CD4-positive, alpha-beta memory T cell (primary cell): ENCODE data around the gene RBM26. TPM values are rescaled to one million over a fixed set of nuclear protein-coding genes. Genes with fewer than 3 reads are reported as not detected.

ENCODE experiments used
- CTCF ChIA-PET: fragments of 350-600 bp; sonication (Branson Sonifier 250); formaldehyde crosslinking; loops from one replicate; lab custom pipeline; 2021; ENCODE audit warnings: inconsistent platforms; ENCODE audit not compliant: partially characterized antibody; lab: Charles Lee
- POLR2A ChIA-PET: fragments of 350-600 bp; sonication (Branson Sonifier 250); formaldehyde crosslinking; loops from one replicate; lab custom pipeline; 2021; ENCODE audit not compliant: partially characterized antibody; lab: Charles Lee
- DNase-seq, 5 donors: peaks; one replicate each; pipeline versions ENCODE4 v3.0.0 to v3.0.0-alpha.2; 2020 to 2022; ENCODE audit warnings: mixed read lengths in 1 of 5
- H3K27ac ChIP-seq: one replicate; pipeline ENCODE4 v1.7.0; 2013; ENCODE audit warnings: low read depth, low read length
- H3K27me3 ChIP-seq: 2 replicates; pipeline ENCODE4 v1.7.0; 2013; ENCODE audit warnings: mild to moderate bottlenecking, low read length, moderate library complexity; ENCODE audit not compliant: insufficient read depth
- H3K36me3 ChIP-seq: 2 replicates; pipeline ENCODE4 v1.7.0; 2013; ENCODE audit warnings: mild to moderate bottlenecking, low read length, moderate library complexity; ENCODE audit not compliant: insufficient read depth
- H3K4me1 ChIP-seq: 2 replicates; pipeline ENCODE4 v1.7.0; 2013; ENCODE audit warnings: mild to moderate bottlenecking, low read length, moderate library complexity; ENCODE audit not compliant: insufficient read depth
- H3K4me3 ChIP-seq, 2 donors: one replicate each; pipeline ENCODE4 v1.7.0; 2013; ENCODE audit warnings: low read length in 2 of 2, mild to moderate bottlenecking in 1 of 2
- H3K9me3 ChIP-seq, 2 donors: one replicate each; pipeline ENCODE4 v1.7.0; 2013; ENCODE audit warnings: low read length in 2 of 2, control low read depth in 1 of 2; ENCODE audit not compliant: control insufficient read depth in 1 of 2
- H3K27ac Mint-ChIP-seq, 7 donors: one replicate each; pipeline ENCODE4 v1.8.0; 2020 to 2021; ENCODE audit warnings: mixed read lengths in 7 of 7, mild to moderate bottlenecking in 6 of 7, inconsistent platforms in 3 of 7, moderate library complexity in 3 of 7
- H3K27me3 Mint-ChIP-seq, 2 donors: one replicate each; pipeline ENCODE4 v1.8.0; 2020 to 2021; ENCODE audit warnings: mixed read lengths in 2 of 2
- H3K36me3 Mint-ChIP-seq, 2 donors: one replicate each; pipeline ENCODE4 v1.8.0; 2020 to 2021; ENCODE audit warnings: mixed read lengths in 2 of 2, inconsistent platforms in 1 of 2, mild to moderate bottlenecking in 1 of 2
- H3K4me1 Mint-ChIP-seq, 4 donors: one replicate each; pipeline ENCODE4 v1.8.0; 2020 to 2021; ENCODE audit warnings: mixed read lengths in 4 of 4, mild to moderate bottlenecking in 1 of 4
- H3K4me3 Mint-ChIP-seq, 8 donors: one replicate each; pipeline ENCODE4 v1.8.0; 2020 to 2021; ENCODE audit warnings: mixed read lengths in 8 of 8, mild to moderate bottlenecking in 7 of 8, moderate library complexity in 6 of 8, inconsistent platforms in 3 of 8
- H3K9me3 Mint-ChIP-seq, 8 donors: one replicate each; pipeline ENCODE4 v1.8.0; 2020 to 2021; ENCODE audit warnings: mixed read lengths in 8 of 8, mild to moderate bottlenecking in 5 of 8, inconsistent platforms in 3 of 8, moderate library complexity in 1 of 8
- intact Hi-C: fragments of 100-400 bp; cut with micrococcal nuclease; formaldehyde crosslinking; loops from one replicate; pipeline ENCODE4 v1.15.1; 2023
- polyA plus RNA-seq, 2 donors: library from polyadenylated mRNA; unstranded; fragments of 300-500 nt; fragmentation: Illumina TruSeq; gene quantifications; one replicate each; pipeline ENCODE4 v1.2.3, GENCODE V29; 2021
- total RNA-seq, 2 experiments: library from RNA; stranded (reverse); gene quantifications; one replicate each; pipeline ENCODE4 v1.2.3, GENCODE V29; 2021

RBM26 gene
- total and polyA plus RNA-seq, 4 experiments from 2014 or later: 9.5 to 96.3 (median 55.0) TPM

GRCh38 chr13:79448413-79448812 lies 42.4 kb upstream of the RBM26 start:
- H3K27ac Mint-ChIP-seq: peak overlapping the region in 3 of 7 donors; percentile 0 to 7 (median 2)
- ChIA-PET CTCF (no interaction called here), POLR2A (no interaction called here)

GRCh38 chr13:79447741-79448140 lies 41.7 kb upstream of the RBM26 start:
- Histone ChIP-seq H3K9me3 (no peaks in the 10 kb centered on the region), H3K27me3 (no peaks in the 10 kb centered on the region), H3K4me1 (peaks cover 44% of the 10 kb centered on the region), H3K27ac (no peak overlapping the region), H3K36me3 (no peaks in the 10 kb centered on the region), H3K4me3 (no peak overlapping the region)
- CTCF ChIA-PET: no interaction called here
- H3K9me3 Mint-ChIP-seq: no peaks in the 10 kb centered on the region
- H3K27ac Mint-ChIP-seq: peak overlapping the region in 1 of 7 donors; percentile 46
- H3K4me3 Mint-ChIP-seq: no peak overlapping the region
- intact Hi-C loops: no loop called here
- no peak for DNase-seq
- peaks cover 35 to 66% (median 43%) of the 10 kb centered on the region in 4 donors for H3K4me1 Mint-ChIP-seq
- H3K27me3 Mint-ChIP-seq: no peaks in the 10 kb centered on the region
- H3K36me3 Mint-ChIP-seq: no peaks in the 10 kb centered on the region
- POLR2A ChIA-PET: no interaction called here

More at GRCh38 chr13:79448413-79448812, 42.4 kb upstream of the RBM26 start:
- Histone ChIP-seq H3K4me3 (no peak overlapping the region), H3K27me3 (no peaks in the 10 kb centered on the region), H3K9me3 (no peaks in the 10 kb centered on the region), H3K4me1 (peaks cover 45% of the 10 kb centered on the region), H3K27ac (no peak overlapping the region), H3K36me3 (no peaks in the 10 kb centered on the region)
- no peaks in the 10 kb centered on the region for H3K36me3 Mint-ChIP-seq
- peaks cover 35 to 73% (median 43%) of the 10 kb centered on the region in 4 donors for H3K4me1 Mint-ChIP-seq
- no peaks in the 10 kb centered on the region for H3K9me3 Mint-ChIP-seq
- peak overlapping the region in 4 of 8 donors; percentile 3 to 42 (median 22) for H3K4me3 Mint-ChIP-seq
- intact Hi-C loops: no loop called here
- DNase-seq: peak in 1 of 5 donors; percentile 11
- no peaks in the 10 kb centered on the region for H3K27me3 Mint-ChIP-seq

GRCh38 chr13:79447141-79447540 lies 41.1 kb upstream of the RBM26 start:
- ChIA-PET POLR2A (no interaction called here), CTCF (no interaction called here)
- Histone ChIP-seq H3K27ac (no peak overlapping the region), H3K36me3 (no peaks in the 10 kb centered on the region), H3K27me3 (no peaks in the 10 kb centered on the region), H3K4me3 (no peak overlapping the region), H3K9me3 (no peaks in the 10 kb centered on the region), H3K4me1 (peaks cover 38% of the 10 kb centered on the region)
- H3K4me3 Mint-ChIP-seq: no peak overlapping the region
- DNase-seq: no peak
- H3K4me1 Mint-ChIP-seq: peaks cover 31 to 60% (median 37%) of the 10 kb centered on the region in 4 donors
- H3K27ac Mint-ChIP-seq: no peak overlapping the region
- intact Hi-C loops: no loop called here
- H3K27me3 Mint-ChIP-seq: no peaks in the 10 kb centered on the region
- H3K36me3 Mint-ChIP-seq: no peaks in the 10 kb centered on the region
- H3K9me3 Mint-ChIP-seq: no peaks in the 10 kb centered on the region

- DNase-seq: peak in 1 of 5 donors; percentile 17
These were observed 40.1 kb upstream of the RBM26 start for GRCh38 chr13:79445968-79446645.

GRCh38 chr13:79442706-79443105 lies 36.7 kb upstream of the RBM26 start:
- no peaks in the 10 kb centered on the region for H3K36me3 Mint-ChIP-seq
- intact Hi-C loops: no loop called here
- CTCF ChIA-PET: no interaction called here
- Histone ChIP-seq H3K36me3 (no peaks in the 10 kb centered on the region), H3K9me3 (no peaks in the 10 kb centered on the region), H3K27me3 (no peaks in the 10 kb centered on the region), H3K4me1 (no peaks in the 10 kb centered on the region), H3K4me3 (no peak overlapping the region), H3K27ac (no peak overlapping the region)
- no peak overlapping the region for H3K4me3 Mint-ChIP-seq
- H3K27ac Mint-ChIP-seq: no peak overlapping the region
- no peak for DNase-seq
- H3K27me3 Mint-ChIP-seq: no peaks in the 10 kb centered on the region
- POLR2A ChIA-PET: no interaction called here
- H3K4me1 Mint-ChIP-seq: peaks cover 6 to 20% (median 8%) of the 10 kb centered on the region in 4 donors
- no peaks in the 10 kb centered on the region for H3K9me3 Mint-ChIP-seq

More at GRCh38 chr13:79445968-79446645, 40.1 kb upstream of the RBM26 start:
- H3K27ac ChIP-seq: no peak overlapping the region
- Mint-ChIP-seq H3K36me3 (no peaks in the 10 kb centered on the region), H3K27me3 (no peaks in the 10 kb centered on the region), H3K4me1 (peaks cover 21 to 50% (median 28%) of the 10 kb centered on the region in 4 donors), H3K27ac (peak overlapping the region; percentile 16 to 54 (median 30)), H3K9me3 (no peaks in the 10 kb centered on the region), H3K4me3 (no peak overlapping the region)
- ChIA-PET POLR2A (no interaction called here), CTCF (interaction anchor here (0.6 kb wide), 1 partner anchor 22 kb away, joined by 3 read pairs; no protein-coding TSS in a partner anchor)
- no peaks in the 10 kb centered on the region for H3K27me3 ChIP-seq
- H3K36me3 ChIP-seq: no peaks in the 10 kb centered on the region
- intact Hi-C loops: no loop called here
- no peaks in the 10 kb centered on the region for H3K9me3 ChIP-seq
- no peak overlapping the region for H3K4me3 ChIP-seq
- peaks cover 27% of the 10 kb centered on the region for H3K4me1 ChIP-seq

GRCh38 chr13:79442221-79442620 lies 36.2 kb upstream of the RBM26 start:
- intact Hi-C loops: no loop called here
- no peaks in the 10 kb centered on the region for H3K27me3 Mint-ChIP-seq
- H3K4me3 Mint-ChIP-seq: no peak overlapping the region
- H3K9me3 Mint-ChIP-seq: no peaks in the 10 kb centered on the region
- Histone ChIP-seq H3K4me3 (no peak overlapping the region), H3K27ac (no peak overlapping the region), H3K4me1 (no peaks in the 10 kb centered on the region), H3K9me3 (no peaks in the 10 kb centered on the region), H3K36me3 (no peaks in the 10 kb centered on the region), H3K27me3 (no peaks in the 10 kb centered on the region)
- H3K27ac Mint-ChIP-seq: no peak overlapping the region
- POLR2A ChIA-PET: no interaction called here
- peaks cover 6 to 15% (median 8%) of the 10 kb centered on the region in 4 donors for H3K4me1 Mint-ChIP-seq
- CTCF ChIA-PET: no interaction called here
- no peaks in the 10 kb centered on the region for H3K36me3 Mint-ChIP-seq
- DNase-seq: no peak

- H3K4me1 Mint-ChIP-seq: peaks cover 0 to 4% (median 2%) of the 10 kb centered on the region in 4 donors
- H3K4me1 ChIP-seq: no peaks in the 10 kb centered on the region
- H3K36me3 ChIP-seq: no peaks in the 10 kb centered on the region
- no peak overlapping the region for H3K27ac Mint-ChIP-seq
- H3K27me3 Mint-ChIP-seq: no peaks in the 10 kb centered on the region
- POLR2A ChIA-PET: no interaction called here
- H3K4me3 Mint-ChIP-seq: no peak overlapping the region
- no peaks in the 10 kb centered on the region for H3K9me3 ChIP-seq
- H3K36me3 Mint-ChIP-seq: no peaks in the 10 kb centered on the region
- H3K27me3 ChIP-seq: no peaks in the 10 kb centered on the region
- CTCF ChIA-PET: interaction anchor here (1.2 kb wide), 1 partner anchor 17 kb away, joined by 4 read pairs; no protein-coding TSS in a partner anchor
- H3K9me3 Mint-ChIP-seq: no peaks in the 10 kb centered on the region
- H3K4me3 ChIP-seq: no peak overlapping the region
- intact Hi-C loops: no loop called here
- DNase-seq: no peak
- H3K27ac ChIP-seq: no peak overlapping the region
These were observed 35.0 kb upstream of the RBM26 start for GRCh38 chr13:79440958-79441528.
